CD4-positive, alpha-beta T cell (primary cell): ENCODE data around the gene GRIA4. TPM values are rescaled to one million over a fixed set of nuclear protein-coding genes. Genes with fewer than 3 reads are reported as not detected.
A peak's percentile ranks its signal among the peaks of the same experiment; 100 is the strongest.

Experiments
- ATAC-seq: fragments of 200-7000 bp; cut with Tn5 transposase; one replicate; pipeline ENCODE4 v1.10.0; 2022; ENCODE audit warnings: mild to moderate bottlenecking; ENCODE audit not compliant: poor library complexity
- CTCF ChIA-PET: fragments of 350-600 bp; sonication (Branson Sonifier 250); formaldehyde crosslinking; loops from one replicate; lab custom pipeline; 2021; ENCODE audit warnings: antibody characterized with exemption, inconsistent platforms; lab: Charles Lee
- POLR2A ChIA-PET: fragments of 350-600 bp; sonication (Branson Sonifier 250); formaldehyde crosslinking; loops from one replicate; lab custom pipeline; 2021; ENCODE audit warnings: antibody characterized with exemption, inconsistent platforms; lab: Charles Lee
- DNase-seq, 14 experiments: peaks; one replicate each; pipeline ENCODE4 v3.0.0-alpha.2; 2013 to 2020; ENCODE audit warnings: mixed read lengths in 2 of 14
- H3K27ac ChIP-seq, 2 donors: one replicate each; pipeline versions ENCODE4 v1.5.1 to v1.7.0; 2013; ENCODE audit warnings: low read length in 2 of 2, low read depth in 1 of 2, mild to moderate bottlenecking in 1 of 2
- H3K27me3 ChIP-seq, 2 experiments: 1 replicate in 1 of 2; 2 replicates in 1 of 2; pipeline versions ENCODE4 v1.6.1 to v1.7.0; 2013; ENCODE audit warnings: low read length in 2 of 2, control low read depth in 1 of 2, mild to moderate bottlenecking in 1 of 2, moderate library complexity in 1 of 2; ENCODE audit not compliant: insufficient read depth in 2 of 2, control insufficient read depth in 1 of 2
- H3K36me3 ChIP-seq: one replicate; pipeline ENCODE4 v1.6.1; 2013; ENCODE audit warnings: low read length, control low read depth; ENCODE audit not compliant: insufficient read depth
- H3K4me1 ChIP-seq: one replicate; pipeline ENCODE4 v1.6.1; 2013; ENCODE audit warnings: low read length, control low read depth; ENCODE audit not compliant: insufficient read depth
- H3K4me3 ChIP-seq: one replicate; pipeline ENCODE4 v1.5.1; 2013; ENCODE audit warnings: mild to moderate bottlenecking, low read length, moderate library complexity
- H3K9me3 ChIP-seq, 2 experiments: 1 replicate in 1 of 2; 2 replicates in 1 of 2; pipeline versions ENCODE4 v1.6.1 to v1.7.0; 2013; ENCODE audit warnings: low read length in 2 of 2, mild to moderate bottlenecking in 2 of 2, control low read depth in 1 of 2, moderate library complexity in 1 of 2; ENCODE audit not compliant: control insufficient read depth in 1 of 2, insufficient read depth in 1 of 2
- H3K27ac Mint-ChIP-seq: one replicate; pipeline ENCODE4 v1.8.0; 2020; ENCODE audit warnings: mixed read lengths
- H3K27me3 Mint-ChIP-seq: one replicate; pipeline ENCODE4 v1.8.0; 2021; ENCODE audit warnings: mixed read lengths
- H3K36me3 Mint-ChIP-seq: one replicate; pipeline ENCODE4 v1.8.0; 2021; ENCODE audit warnings: low read depth, mixed read lengths
- H3K4me1 Mint-ChIP-seq: one replicate; pipeline ENCODE4 v1.8.0; 2021; ENCODE audit warnings: low read depth, mixed read lengths
- H3K4me3 Mint-ChIP-seq: one replicate; pipeline ENCODE4 v1.8.0; 2020; ENCODE audit warnings: mild to moderate bottlenecking, mixed read lengths
- H3K9me3 Mint-ChIP-seq: one replicate; pipeline ENCODE4 v1.8.0; 2020; ENCODE audit warnings: mixed read lengths
- intact Hi-C, 2 experiments: fragments of 100-400 bp; cut with DNase I in 1 of 2; cut with micrococcal nuclease in 1 of 2; formaldehyde crosslinking; loops; one replicate each; pipeline versions ENCODE4 v1.15.1 to v1.9.0; 2023 to 2025; cut with DNase I, micrococcal nuclease
- total RNA-seq, 174 experiments: library from RNA in 2 of 174; stranded (reverse) in 2 of 174; gene quantifications; one replicate each; pipeline ENCODE4 v1.2.3 and lab custom pipeline; 2021 to 2026
- TF ChIP-seq, protein P1 (sequence below): fragments of 200-600 bp; IDR thresholded peaks from one replicate; pipeline ENCODE4 v1.8.0; 2022; ENCODE audit warnings: antibody characterized with exemption, mild to moderate bottlenecking

Gene GRIA4
- total RNA-seq, 2 experiments from 2014 or later, result not detected

DNA sequence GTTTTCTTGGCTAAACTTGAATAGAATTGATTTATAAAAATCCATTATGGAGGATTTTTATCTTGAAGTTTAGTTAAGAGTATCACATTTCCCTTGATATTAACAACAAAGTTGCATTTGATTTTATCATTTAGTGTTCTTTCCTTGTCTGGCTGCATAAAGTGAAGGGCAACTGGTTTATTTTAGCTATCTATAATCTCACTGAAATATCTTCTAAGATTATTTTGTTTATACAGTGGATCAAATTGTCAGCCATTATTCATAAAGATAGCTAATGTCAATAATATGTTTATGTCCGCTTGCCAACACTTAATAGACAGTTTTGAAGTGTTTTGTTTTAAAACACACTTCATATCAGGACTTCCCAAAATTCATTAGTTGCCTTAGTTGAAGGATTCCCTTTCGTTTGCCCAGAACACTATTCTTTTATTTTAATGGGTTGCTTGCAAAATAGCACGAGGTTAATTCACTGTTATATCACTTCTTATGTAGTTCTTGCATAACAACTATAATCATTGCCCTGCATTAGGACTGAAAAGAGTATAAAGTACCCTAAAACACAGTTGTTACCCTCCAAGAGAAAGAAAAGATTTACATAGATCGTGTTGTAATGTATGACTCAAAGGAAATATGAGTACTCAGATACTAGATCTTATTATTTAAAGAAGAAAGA lies 339.2 kb downstream of the GRIA4 start:
- Histone ChIP-seq H3K4me3 (no peak overlapping the region), H3K36me3 (no peaks in the 10 kb centered on the region), H3K27me3 (no peaks in the 10 kb centered on the region), H3K9me3 (no peaks in the 10 kb centered on the region), H3K27ac (no peak overlapping the region), H3K4me1 (no peaks in the 10 kb centered on the region)
- Mint-ChIP-seq H3K27me3 (no peaks in the 10 kb centered on the region), H3K4me3 (no peak overlapping the region), H3K36me3 (no peaks in the 10 kb centered on the region), H3K9me3 (no peaks in the 10 kb centered on the region), H3K4me1 (no peaks in the 10 kb centered on the region), H3K27ac (no peak overlapping the region)
- ChIA-PET POLR2A (no interaction called here), CTCF (no interaction called here)
- DNase-seq, result no peak
- ATAC-seq, result no peak
- intact Hi-C loops, result no loop called here
- TF ChIP-seq, protein P1, sequence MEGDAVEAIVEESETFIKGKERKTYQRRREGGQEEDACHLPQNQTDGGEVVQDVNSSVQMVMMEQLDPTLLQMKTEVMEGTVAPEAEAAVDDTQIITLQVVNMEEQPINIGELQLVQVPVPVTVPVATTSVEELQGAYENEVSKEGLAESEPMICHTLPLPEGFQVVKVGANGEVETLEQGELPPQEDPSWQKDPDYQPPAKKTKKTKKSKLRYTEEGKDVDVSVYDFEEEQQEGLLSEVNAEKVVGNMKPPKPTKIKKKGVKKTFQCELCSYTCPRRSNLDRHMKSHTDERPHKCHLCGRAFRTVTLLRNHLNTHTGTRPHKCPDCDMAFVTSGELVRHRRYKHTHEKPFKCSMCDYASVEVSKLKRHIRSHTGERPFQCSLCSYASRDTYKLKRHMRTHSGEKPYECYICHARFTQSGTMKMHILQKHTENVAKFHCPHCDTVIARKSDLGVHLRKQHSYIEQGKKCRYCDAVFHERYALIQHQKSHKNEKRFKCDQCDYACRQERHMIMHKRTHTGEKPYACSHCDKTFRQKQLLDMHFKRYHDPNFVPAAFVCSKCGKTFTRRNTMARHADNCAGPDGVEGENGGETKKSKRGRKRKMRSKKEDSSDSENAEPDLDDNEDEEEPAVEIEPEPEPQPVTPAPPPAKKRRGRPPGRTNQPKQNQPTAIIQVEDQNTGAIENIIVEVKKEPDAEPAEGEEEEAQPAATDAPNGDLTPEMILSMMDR, result no peak

DNA sequence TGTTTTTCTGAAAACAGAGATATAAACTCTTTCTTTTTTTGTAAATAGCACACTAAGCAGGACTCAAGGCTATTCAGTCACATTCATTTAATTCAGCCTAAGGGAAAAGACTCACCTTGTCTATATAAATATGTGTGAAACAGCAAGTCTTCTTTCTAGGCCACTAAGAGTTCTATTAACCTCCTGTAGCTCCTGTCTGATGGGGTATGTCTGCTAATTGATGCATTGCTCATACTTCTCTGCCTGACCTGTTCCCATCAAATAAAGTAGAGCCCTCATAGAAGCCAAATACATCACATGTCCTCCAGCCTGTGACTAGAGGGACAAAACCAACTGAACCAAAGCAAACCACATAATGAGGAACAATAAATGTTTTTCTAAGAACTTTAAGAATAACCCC lies 344.0 kb downstream of the GRIA4 start:
- Histone ChIP-seq H3K4me3 (no peak overlapping the region), H3K36me3 (no peaks in the 10 kb centered on the region), H3K9me3 (no peaks in the 10 kb centered on the region), H3K27me3 (no peaks in the 10 kb centered on the region), H3K4me1 (no peaks in the 10 kb centered on the region), H3K27ac (no peak overlapping the region)
- no peak overlapping the region for H3K4me3 Mint-ChIP-seq
- H3K9me3 Mint-ChIP-seq, result no peaks in the 10 kb centered on the region
- intact Hi-C loops, result no loop called here
- no peaks in the 10 kb centered on the region for H3K4me1 Mint-ChIP-seq
- no peaks in the 10 kb centered on the region for H3K27me3 Mint-ChIP-seq
- TF ChIP-seq, protein P1, result no peak
- H3K27ac Mint-ChIP-seq, result no peak overlapping the region
- ATAC-seq, result no peak
- H3K36me3 Mint-ChIP-seq, result no peaks in the 10 kb centered on the region
- CTCF ChIA-PET, result no interaction called here
- no peak for DNase-seq
- POLR2A ChIA-PET, result no interaction called here

DNA sequence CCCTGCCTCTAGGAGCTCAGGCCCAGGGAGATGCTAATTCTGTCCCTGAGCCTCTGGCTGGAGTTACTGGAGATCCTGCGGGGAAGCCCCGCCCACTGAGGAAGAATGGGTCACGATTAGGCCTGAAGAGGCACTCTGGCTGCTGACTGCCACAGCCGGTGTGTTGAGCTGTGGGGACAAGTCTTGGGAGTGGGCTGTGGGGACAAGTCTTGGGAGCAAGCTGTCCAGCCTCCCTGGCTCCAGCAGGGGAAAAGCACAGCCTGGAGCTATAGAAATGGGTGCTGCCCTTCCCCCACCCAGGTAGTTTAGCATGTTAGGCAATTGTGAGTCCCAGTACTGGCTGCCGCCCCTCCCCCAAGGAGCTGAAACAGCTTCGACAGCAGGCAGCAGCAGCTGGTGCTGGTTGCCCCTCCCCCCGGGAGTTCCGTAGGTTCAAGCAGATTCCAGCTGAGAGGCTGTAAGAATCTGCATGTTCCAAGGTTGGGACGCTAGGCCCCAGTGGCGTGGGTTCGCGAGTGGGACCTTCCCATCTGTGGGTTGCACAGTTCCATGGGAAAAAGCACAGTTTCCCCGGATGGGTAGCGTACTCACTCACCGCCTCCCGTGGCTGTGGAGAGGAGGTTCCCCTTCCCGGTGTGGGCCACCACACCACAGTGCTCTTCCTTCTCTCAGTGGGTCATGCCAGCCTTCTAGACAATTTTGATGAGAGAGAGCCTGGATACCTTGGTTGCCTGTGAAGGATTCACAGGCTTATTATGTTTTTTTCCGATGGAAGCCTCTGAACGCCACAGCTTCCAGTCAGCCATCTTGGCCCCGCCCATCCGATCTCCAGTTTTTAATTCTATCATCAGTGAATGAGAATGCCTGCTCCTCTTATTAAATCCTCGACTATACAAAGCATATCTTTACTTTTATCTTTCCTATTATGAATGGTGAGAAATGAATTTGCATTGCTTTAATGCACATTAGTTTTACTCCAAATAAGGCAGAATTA lies 350.7 kb downstream of the GRIA4 start:
- Histone ChIP-seq H3K9me3 (peaks cover 0 to 13% of the 10 kb centered on the region in 2 experiments), H3K36me3 (no peaks in the 10 kb centered on the region), H3K27me3 (no peaks in the 10 kb centered on the region), H3K4me1 (no peaks in the 10 kb centered on the region), H3K4me3 (no peak overlapping the region), H3K27ac (no peak overlapping the region)
- POLR2A ChIA-PET, result no interaction called here
- intact Hi-C loops, result no loop called here
- ATAC-seq (no peak), DNase-seq (peak in 1 of 14 experiments; percentile 6)
- no peaks in the 10 kb centered on the region for H3K4me1 Mint-ChIP-seq
- H3K27ac Mint-ChIP-seq, result no peak overlapping the region
- H3K9me3 Mint-ChIP-seq, result peaks cover 6% of the 10 kb centered on the region
- no peak overlapping the region for H3K4me3 Mint-ChIP-seq
- TF ChIP-seq, protein P1, result no peak
- H3K36me3 Mint-ChIP-seq, result no peaks in the 10 kb centered on the region
- no peaks in the 10 kb centered on the region for H3K27me3 Mint-ChIP-seq
- CTCF ChIA-PET, result no interaction called here
